K562 (cell line): Measurements from ENCODE around the gene METRN. TPM values are rescaled to one million over a fixed set of nuclear protein-coding genes. Genes with fewer than 3 reads are reported as not detected.

Experiments
- ARHGAP35 ChIP-seq: fragments of 450-650 bp; IDR thresholded peaks from 2 replicates; pipeline ENCODE4 v1.6.1; 2018; ENCODE audit not compliant: partially characterized antibody
- CHCHD3 ChIP-seq: fragments of 250-450 bp; sonication (Bioruptor Pico); IDR thresholded peaks from 2 replicates; pipeline ENCODE4 v2.1.2; 2022; ENCODE audit warnings: mild to moderate bottlenecking
- FIP1L1 ChIP-seq: fragments of 200-400 bp; formaldehyde crosslinking; IDR thresholded peaks from 2 replicates; pipeline ENCODE4 v1.6.1; 2018; ENCODE audit warnings: mild to moderate bottlenecking, low read depth, low read length; ENCODE audit not compliant: poor library complexity, severe bottlenecking
- FOSL1 ChIP-seq: fragments of 200-800 bp; sonication (Bioruptor generic); conservative IDR thresholded peaks from 2 replicates; pipeline ENCODE4 v1.6.1; 2016; ENCODE audit warnings: missing genetic modification characterization, missing compliant biosample characterization
- HDAC1 ChIP-seq, 2 experiments: fragments of 450-650 bp; IDR thresholded peaks; 2 replicates each; pipeline ENCODE4 v1.6.1; 2016 to 2017; ENCODE audit warnings: inconsistent platforms in 1 of 2, mild to moderate bottlenecking in 1 of 2, moderate library complexity in 1 of 2
- HLTF ChIP-seq: fragments of 450-650 bp; IDR thresholded peaks from 2 replicates; pipeline ENCODE4 v1.6.1; 2016
- MTA3 ChIP-seq: fragments of 450-650 bp; formaldehyde crosslinking; IDR thresholded peaks from 2 replicates; pipeline ENCODE4 v1.6.1; 2017; ENCODE audit warnings: mild to moderate bottlenecking, borderline replicate concordance
- MXI1 ChIP-seq: IDR thresholded peaks from 2 replicates; pipeline ENCODE4 v1.6.1; 2011; ENCODE audit warnings: low read depth, mild to moderate bottlenecking, improper control_type of control experiment, low read length
- NEUROD1 ChIP-seq: fragments of 150-350 bp; IDR thresholded peaks from 2 replicates; pipeline ENCODE4 v1.6.1; 2014; ENCODE audit warnings: borderline replicate concordance, low read length, low read depth; ENCODE audit not compliant: partially characterized antibody
- NR2C2 ChIP-seq, 2 experiments: fragments of 200-800 bp in 1 of 2; sonication (Bioruptor generic) in 1 of 2; sonication (generic) in 1 of 2; formaldehyde crosslinking in 1 of 2; IDR thresholded peaks; 2 replicates each; pipeline versions ENCODE4 v1.6.1 to v1.8.0; 2016 to 2022; ENCODE audit warnings: mild to moderate bottlenecking in 1 of 2, missing compliant biosample characterization in 1 of 2, missing genetic modification characterization in 1 of 2, missing genetic modification reagents in 1 of 2
- POLR2A ChIP-seq: fragments of 450-650 bp; conservative IDR thresholded peaks from 2 replicates; pipeline ENCODE4 v1.6.1; 2016
- RBBP5 ChIP-seq: fragments of 200-600 bp; sonication (generic); IDR thresholded peaks from 2 replicates; pipeline ENCODE4 v1.6.1; 2012; ENCODE audit warnings: borderline replicate concordance, mild to moderate bottlenecking, low read length, control low read depth, inconsistent platforms; ENCODE audit not compliant: insufficient read depth, poor library complexity, severe bottlenecking
- RBM22 ChIP-seq: fragments of 200-400 bp; formaldehyde crosslinking; IDR thresholded peaks from 2 replicates; pipeline ENCODE4 v1.6.1; 2018; ENCODE audit warnings: low read length, low read depth; ENCODE audit not compliant: poor library complexity, severe bottlenecking
- ZNF165 ChIP-seq: fragments of 250-450 bp; sonication (Bioruptor Pico); IDR thresholded peaks from 2 replicates; pipeline ENCODE4 v1.4.0; 2020; ENCODE audit warnings: borderline replicate concordance
- ZNF778 ChIP-seq: fragments of 450-650 bp; formaldehyde crosslinking; IDR thresholded peaks from 2 replicates; pipeline ENCODE4 v1.4.0; 2020; ENCODE audit warnings: mild to moderate bottlenecking, moderate library complexity
- polyA plus RNA-seq, 8 experiments: library from polyadenylated mRNA; depleted of rRNA in 4 of 8; stranded (reverse) in 5 of 8; unstranded in 3 of 8; fragments of >200 nt; fragmentation: Nextera tagmentation in 2 of 8; fragmentation: Illumina TruSeq in 1 of 8; extraction: Ambion mirVana in 2 of 8; extraction: Trizol in 1 of 8; gene quantifications; 2 replicates each; pipeline versions ENCODE4 v1.2.1 to v1.2.3, GENCODE V29; 2011 to 2014; ENCODE audit warnings: inconsistent platforms in 1 of 8, missing spikeins in 1 of 8
- total RNA-seq, 7 experiments: library from RNA; depleted of rRNA in 6 of 7; stranded (reverse); fragments of >200 nt in 6 of 7; fragmentation: Illumina TruSeq in 2 of 7; extraction: Trizol in 2 of 7; gene quantifications; 2 replicates each; pipeline versions ENCODE4 v1.2.1 to v1.2.3, GENCODE V29; 2011 to 2021; ENCODE audit warnings: low replicate concordance in 1 of 7
- TF ChIP-seq, protein P1 (sequence below): sonication (generic); formaldehyde crosslinking; IDR thresholded peaks from 2 replicates; pipeline ENCODE4 v1.8.1; 2023; ENCODE audit warnings: mild to moderate bottlenecking, missing genetic modification reagents
- TF ChIP-seq, protein P2 (sequence below), 2 experiments: IDR thresholded peaks; 2 replicates each; pipeline ENCODE4 v1.6.1; 2011; ENCODE audit warnings: borderline replicate concordance in 1 of 2, control low read depth in 1 of 2, low read depth in 1 of 2, low read length in 1 of 2, mild to moderate bottlenecking in 1 of 2, mixed read lengths in 1 of 2, moderate library complexity in 1 of 2; ENCODE audit not compliant: insufficient read depth in 1 of 2, insufficient read length in 1 of 2, poor library complexity in 1 of 2, severe bottlenecking in 1 of 2; ENCODE audit errors: extremely low read depth in 1 of 2
- TF ChIP-seq, protein P3 (sequence below): fragments of 250-450 bp; sonication (Bioruptor Pico); IDR thresholded peaks from 2 replicates; pipeline ENCODE4 v1.5.0; 2020; ENCODE audit warnings: mild to moderate bottlenecking, borderline replicate concordance
- TF ChIP-seq, protein P4 (sequence below), 2 experiments: fragments of 450-650 bp; conservative IDR thresholded peaks; 2 replicates each; pipeline ENCODE4 v1.6.1; 2017; ENCODE audit warnings: mild to moderate bottlenecking in 2 of 2, moderate library complexity in 2 of 2

Gene METRN
- total and polyA plus RNA-seq, 9 of the 15 experiments (the other 6 are each of a cell fraction or from before 2014, with no cell fraction given) = 0.20 to 89.8 (median 15.4) TPM

DNA sequence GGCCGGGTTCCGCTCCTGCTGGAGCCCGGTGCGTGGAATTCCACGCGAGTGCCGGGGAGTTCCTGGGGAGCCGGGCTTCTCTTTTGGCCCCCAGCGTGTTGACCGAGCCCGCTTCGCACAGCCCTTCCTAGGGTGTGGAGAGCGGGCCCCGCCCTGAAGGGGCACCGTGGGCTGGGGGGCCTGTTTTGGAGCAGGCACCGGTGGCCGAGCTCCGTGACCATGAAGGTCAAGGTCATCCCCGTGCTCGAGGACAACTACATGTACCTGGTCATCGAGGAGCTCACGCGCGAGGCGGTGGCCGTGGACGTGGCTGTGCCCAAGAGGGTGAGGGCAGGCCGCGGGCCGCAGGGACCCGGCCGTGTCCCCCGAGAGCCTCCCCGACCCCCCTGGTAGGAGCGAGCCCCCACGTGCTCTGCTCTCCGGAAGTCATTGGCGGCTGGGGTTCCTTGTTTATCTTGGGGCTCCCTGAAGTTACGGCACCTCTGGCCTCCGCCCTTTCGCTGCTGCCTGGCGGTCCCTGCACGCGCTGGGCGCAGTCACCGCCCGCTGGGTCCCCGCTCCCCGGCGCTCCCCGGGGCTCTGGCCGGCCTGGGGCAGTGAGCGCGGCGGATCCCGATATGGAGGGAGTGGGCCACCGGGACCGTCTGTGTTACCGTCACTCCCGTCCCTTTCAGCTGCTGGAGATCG lies 12.5 kb downstream of the METRN start (continued):
- TF ChIP-seq, protein P1, sequence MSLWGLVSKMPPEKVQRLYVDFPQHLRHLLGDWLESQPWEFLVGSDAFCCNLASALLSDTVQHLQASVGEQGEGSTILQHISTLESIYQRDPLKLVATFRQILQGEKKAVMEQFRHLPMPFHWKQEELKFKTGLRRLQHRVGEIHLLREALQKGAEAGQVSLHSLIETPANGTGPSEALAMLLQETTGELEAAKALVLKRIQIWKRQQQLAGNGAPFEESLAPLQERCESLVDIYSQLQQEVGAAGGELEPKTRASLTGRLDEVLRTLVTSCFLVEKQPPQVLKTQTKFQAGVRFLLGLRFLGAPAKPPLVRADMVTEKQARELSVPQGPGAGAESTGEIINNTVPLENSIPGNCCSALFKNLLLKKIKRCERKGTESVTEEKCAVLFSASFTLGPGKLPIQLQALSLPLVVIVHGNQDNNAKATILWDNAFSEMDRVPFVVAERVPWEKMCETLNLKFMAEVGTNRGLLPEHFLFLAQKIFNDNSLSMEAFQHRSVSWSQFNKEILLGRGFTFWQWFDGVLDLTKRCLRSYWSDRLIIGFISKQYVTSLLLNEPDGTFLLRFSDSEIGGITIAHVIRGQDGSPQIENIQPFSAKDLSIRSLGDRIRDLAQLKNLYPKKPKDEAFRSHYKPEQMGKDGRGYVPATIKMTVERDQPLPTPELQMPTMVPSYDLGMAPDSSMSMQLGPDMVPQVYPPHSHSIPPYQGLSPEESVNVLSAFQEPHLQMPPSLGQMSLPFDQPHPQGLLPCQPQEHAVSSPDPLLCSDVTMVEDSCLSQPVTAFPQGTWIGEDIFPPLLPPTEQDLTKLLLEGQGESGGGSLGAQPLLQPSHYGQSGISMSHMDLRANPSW (CRISPR knock-in tag) = no peak
- no peak for TF ChIP-seq NR2C2 (CRISPR knock-in tag; IDR thresholded peaks at IDR 0.05)
- peak; percentile 23; the same call in 1 of the 2 replicates for TF ChIP-seq NR2C2 (tag; IDR thresholded peaks at IDR 0.05)
- peak; percentile 55 for TF ChIP-seq RBBP5
- no peak for TF ChIP-seq ZNF165 (CRISPR knock-in tag)
- peak; percentile 78 for TF ChIP-seq RBM22
- no peak for TF ChIP-seq ZNF778 (CRISPR knock-in tag)
- TF ChIP-seq HDAC1 (IDR thresholded peaks at IDR 0.05) = peak in 1 of 2 experiments; percentile 41; a peak in 2 of 4 replicates
- TF ChIP-seq FOSL1 (tag) = no peak
- TF ChIP-seq, protein P2, sequence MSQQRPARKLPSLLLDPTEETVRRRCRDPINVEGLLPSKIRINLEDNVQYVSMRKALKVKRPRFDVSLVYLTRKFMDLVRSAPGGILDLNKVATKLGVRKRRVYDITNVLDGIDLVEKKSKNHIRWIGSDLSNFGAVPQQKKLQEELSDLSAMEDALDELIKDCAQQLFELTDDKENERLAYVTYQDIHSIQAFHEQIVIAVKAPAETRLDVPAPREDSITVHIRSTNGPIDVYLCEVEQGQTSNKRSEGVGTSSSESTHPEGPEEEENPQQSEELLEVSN (IDR thresholded peaks at IDR 0.05; ENCODE audit: borderline replicate concordance in 1 of 2, extremely low read depth in 1 of 2, insufficient read depth in 1 of 2, insufficient read length in 1 of 2, low read depth in 1 of 2, low read length in 1 of 2, poor library complexity in 1 of 2, severe bottlenecking in 1 of 2) = peak in 1 of 2 experiments; percentile 16
- peak; percentile 16; the same call in 1 of the 2 replicates for TF ChIP-seq MXI1
- TF ChIP-seq POLR2A = peak; percentile 80
- TF ChIP-seq MTA3 = peak; percentile 78
- TF ChIP-seq, protein P3, sequence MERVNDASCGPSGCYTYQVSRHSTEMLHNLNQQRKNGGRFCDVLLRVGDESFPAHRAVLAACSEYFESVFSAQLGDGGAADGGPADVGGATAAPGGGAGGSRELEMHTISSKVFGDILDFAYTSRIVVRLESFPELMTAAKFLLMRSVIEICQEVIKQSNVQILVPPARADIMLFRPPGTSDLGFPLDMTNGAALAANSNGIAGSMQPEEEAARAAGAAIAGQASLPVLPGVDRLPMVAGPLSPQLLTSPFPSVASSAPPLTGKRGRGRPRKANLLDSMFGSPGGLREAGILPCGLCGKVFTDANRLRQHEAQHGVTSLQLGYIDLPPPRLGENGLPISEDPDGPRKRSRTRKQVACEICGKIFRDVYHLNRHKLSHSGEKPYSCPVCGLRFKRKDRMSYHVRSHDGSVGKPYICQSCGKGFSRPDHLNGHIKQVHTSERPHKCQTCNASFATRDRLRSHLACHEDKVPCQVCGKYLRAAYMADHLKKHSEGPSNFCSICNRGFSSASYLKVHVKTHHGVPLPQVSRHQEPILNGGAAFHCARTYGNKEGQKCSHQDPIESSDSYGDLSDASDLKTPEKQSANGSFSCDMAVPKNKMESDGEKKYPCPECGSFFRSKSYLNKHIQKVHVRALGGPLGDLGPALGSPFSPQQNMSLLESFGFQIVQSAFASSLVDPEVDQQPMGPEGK (CRISPR knock-in tag) = no peak
- TF ChIP-seq, protein P4, sequence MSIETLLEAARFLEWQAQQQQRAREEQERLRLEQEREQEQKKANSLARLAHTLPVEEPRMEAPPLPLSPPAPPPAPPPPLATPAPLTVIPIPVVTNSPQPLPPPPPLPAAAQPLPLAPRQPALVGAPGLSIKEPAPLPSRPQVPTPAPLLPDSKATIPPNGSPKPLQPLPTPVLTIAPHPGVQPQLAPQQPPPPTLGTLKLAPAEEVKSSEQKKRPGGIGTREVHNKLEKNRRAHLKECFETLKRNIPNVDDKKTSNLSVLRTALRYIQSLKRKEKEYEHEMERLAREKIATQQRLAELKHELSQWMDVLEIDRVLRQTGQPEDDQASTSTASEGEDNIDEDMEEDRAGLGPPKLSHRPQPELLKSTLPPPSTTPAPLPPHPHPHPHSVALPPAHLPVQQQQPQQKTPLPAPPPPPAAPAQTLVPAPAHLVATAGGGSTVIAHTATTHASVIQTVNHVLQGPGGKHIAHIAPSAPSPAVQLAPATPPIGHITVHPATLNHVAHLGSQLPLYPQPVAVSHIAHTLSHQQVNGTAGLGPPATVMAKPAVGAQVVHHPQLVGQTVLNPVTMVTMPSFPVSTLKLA (conservative IDR thresholded peaks at IDR 0.05) = peak; percentile 68
- TF ChIP-seq CHCHD3 (CRISPR knock-in tag) = no peak
- 0 out of 2 replicates have a peak, but pooled peaks have one; percentile 35 for TF ChIP-seq HLTF
- TF ChIP-seq ARHGAP35 = no peak
- TF ChIP-seq FIP1L1 = peak; percentile 79
- no peak for TF ChIP-seq NEUROD1
